Colon (tissue), 2 donors: ENCODE results near the gene CPN1.
"Not testable (repeated sequence)": the region's sequence is repeated elsewhere in the genome, so short reads cannot be mapped to it uniquely, and the experiment has no call there.

Experiments used
- FAIRE-seq: peaks from 2 replicates; lab custom pipeline; 2012; peaks lifted over from hg19 to GRCh38; lab: Jason Lieb, UNC
- donor health status: control.
- donor health status: control.

Gene CPN1

DNA sequence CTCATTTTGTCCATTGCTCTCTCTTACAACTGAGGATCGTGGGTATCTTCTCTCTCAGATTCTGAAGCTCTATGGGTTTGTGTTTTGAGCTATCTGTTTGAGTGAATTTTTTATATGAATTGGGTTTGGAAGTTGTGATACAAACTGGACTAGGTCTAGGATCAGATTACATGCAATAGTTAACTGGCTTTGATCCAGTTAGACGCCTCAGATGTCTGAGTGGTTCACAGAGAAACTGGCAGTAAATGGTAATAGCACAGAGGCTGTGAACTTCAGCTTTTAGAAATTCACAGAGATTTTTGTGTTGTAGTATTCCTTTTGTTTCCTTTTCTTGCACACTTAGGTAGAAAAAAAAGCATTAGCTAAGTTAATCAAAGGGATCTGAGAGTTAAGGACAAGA, 59.3 kb downstream of the CPN1 start:
- no peak for FAIRE-seq

DNA sequence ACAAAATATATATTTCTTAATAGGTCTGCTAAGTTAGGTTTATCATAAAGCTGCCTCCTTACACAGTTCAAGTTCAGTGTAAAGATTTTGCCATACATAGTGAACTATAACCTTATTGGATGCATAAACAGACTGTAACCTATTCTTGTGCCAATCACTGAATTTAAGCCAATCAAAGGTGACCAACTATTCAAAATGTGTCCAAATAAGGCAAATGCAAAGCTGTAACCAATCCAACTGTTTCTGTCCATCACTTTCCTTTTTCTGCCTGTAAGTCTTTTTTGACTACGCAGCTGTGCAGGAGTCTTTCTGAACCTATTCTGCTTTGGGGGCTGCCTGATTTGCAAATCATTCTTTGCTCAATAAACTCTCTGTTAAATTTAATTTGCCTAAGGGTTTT, 60.3 kb downstream of the CPN1 start:
- FAIRE-seq = no peak

DNA sequence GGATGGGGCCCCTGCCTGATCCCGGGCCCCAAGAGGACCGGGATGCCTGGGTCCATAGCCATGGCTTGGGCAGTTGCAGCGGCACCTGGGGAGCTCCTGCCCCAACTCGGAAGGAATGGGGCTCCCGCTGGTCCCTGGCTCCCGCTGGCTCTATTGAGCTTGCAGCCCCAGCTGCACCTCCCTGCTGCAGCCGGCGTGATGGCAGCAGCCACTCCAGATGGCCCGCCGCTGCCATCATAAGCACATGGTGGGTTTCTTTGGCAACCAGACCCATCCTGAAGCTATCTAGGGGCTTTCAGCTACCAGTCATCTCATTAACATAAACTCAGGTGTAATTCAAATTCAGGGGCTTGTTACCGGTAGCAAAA, 60.8 kb downstream of the CPN1 start:
- FAIRE-seq = no peak

DNA sequence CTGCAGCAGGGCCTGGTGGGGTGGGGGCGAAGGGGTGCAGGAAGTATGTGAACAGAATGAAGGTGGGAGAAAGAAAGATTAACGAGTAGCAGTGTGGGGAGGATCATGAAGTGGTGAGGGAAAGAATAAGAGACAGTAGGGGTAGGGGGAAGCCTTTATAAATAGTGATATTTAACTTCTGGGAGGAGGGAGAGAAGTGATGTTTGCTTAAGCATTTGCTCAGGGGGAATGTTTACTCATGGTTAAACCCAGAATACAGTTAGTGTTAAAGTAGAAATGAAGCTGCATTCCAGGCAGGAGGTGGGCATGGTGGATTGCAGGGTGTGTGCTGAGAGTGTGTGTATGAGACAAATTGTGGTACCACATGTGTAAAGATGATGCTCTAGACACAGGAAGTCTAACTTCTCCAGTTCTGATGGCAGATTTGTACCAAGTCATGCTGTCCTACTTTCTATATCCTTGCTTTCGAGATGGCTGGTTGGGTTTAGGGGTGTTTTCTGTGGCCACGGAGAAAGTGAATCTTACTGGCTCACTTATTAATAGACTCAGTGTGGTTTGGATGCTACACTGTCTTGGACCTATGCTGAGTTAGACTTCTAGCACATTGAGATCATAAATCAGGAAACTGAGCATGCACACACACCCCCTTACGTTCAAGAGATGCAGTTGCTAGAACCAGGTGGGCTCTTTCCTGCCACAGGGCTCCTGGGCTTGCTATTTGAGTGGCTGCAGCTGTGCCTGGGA, 61.4 kb downstream of the CPN1 start:
- FAIRE-seq = no peak

DNA sequence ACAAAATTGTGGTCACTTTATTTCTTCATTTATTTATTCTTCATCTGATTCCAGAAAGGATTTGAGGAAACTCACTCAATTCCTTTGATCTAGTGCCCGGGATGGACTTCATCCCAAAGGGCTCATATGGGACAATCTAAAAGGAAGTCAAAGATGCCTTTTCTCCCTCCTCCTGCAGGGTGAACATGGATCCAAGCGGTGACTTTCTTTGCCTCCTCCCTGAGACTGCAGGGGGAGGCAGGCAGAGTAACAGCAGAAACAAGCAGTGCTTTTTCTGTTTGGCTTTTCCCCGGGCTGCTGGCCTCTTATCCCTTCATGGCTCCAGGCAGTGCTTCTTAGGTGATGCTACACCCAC, 61.9 kb downstream of the CPN1 start:
- no peak for FAIRE-seq

DNA sequence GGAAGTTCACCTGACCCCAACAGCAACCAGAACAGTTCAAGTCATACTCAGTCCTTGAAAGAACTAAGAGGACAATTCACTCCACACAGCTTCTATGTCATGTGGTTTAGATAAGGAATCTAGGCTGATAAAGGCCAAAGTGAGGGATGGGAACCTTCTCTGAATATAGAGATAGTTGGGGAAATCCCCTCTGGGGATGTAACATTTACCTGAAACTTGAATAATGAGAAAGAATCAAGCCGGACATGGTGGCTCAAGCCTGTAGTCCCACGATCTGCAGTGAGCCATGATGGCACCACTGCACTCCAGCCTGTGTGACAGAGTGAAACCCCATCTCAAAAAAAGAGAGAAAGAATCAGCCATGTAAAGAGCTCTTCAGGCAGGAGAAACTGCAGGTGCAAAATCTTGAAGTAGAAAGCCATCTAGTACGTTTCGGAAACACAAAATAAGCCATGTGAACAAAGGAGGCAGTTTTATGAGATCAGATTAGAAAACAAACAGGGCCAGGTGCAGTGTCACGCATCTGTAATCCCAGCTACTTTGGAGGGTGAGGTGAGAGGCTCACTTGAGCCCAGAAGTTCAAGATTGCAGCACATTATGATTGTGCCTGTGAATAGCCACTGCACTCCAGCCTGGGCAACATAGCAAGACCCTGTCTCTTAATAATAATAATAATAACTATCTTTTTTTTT, 67.5 kb downstream of the CPN1 start:
- FAIRE-seq = no peak

DNA sequence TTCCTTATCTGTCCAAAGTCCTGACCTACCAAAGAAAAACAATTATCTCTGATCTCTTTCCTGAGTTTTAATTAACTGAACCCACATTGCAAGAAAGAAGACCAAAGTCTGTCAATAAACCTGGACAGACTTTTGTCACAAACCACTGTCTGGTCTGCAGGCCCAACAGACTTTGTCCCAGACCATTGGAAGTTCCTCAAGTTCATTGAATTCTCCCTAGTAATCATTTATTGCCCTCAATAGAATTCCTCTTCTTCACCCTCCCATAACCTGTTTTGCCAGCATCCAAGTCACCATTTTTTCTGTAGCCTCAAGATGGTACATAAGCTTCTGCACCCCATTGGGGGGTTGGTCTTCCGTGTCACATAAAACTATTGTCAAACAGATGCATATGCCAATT, 68.0 kb downstream of the CPN1 start:
- FAIRE-seq = no peak

DNA sequence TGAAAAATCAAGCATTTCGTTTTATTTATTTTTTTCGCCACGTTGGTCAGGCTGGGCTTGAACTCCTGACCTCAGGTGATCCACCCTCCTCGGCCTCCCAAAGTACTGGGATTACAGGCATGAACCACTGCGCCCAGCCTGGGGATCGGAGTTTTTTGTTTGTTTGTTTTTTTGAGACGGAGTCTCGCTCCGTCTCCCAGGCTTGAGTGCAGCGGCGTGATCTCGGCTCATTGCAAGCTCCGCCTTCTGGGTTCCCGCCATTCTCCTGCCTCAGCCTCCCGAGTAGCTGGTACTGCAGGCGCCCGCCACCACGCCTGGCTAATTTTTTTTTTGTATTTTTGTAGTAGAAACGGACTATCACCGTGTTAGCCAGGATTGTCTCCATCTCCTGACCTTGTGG, 69.8 kb downstream of the CPN1 start:
- FAIRE-seq = not testable (repeated sequence)

DNA sequence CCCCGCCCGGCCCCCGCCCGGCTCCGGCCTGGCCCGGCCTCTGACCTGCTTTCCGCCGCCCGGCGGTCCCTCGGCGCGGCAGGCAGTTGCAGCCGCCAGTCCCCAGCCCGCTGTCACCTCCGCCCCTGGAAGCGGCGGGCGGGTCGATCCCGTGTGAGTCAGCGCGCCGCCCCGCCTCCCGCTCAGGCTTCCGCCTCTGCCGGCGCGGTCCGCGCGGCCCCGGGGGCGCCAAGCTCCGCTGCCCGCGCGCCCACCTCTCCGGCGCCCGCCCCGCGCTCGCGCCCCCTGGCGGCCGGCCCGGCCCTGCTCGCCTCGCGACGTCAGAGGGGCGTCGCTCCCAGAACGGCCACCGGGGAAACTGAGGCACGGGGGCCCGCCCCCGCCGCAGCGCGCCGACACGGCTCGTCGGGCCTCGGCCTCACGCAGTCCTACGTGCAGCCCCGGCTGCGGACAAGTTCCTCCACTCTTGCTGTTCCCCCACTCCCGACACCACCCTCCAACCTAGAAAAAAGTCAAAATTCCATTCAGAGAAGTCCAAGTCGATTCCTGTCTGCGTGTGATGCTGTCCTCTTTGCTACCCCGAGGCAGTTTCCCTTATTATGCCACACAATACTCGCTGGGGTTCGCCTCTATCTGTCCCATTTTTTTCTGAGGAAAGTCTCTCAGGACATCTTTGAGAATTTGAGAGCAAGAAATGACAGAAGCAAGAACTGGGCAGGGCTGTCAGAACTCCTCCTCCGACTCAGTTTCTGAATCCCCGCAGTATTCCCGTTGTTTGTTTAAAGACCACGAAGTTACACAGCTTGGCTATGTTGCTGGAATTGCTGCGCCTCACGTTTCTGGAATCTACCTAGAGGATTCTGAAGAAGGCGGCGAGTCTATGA, 71.6 kb downstream of the CPN1 start, which contains the start of gene DNMBP:
Gene DNMBP, minus strand, starts transcription at position 155 of the 884 bp plus-strand sequence. CDS start 37,823 bp downstream, outside the sequence.
- no peak for FAIRE-seq

DNA sequence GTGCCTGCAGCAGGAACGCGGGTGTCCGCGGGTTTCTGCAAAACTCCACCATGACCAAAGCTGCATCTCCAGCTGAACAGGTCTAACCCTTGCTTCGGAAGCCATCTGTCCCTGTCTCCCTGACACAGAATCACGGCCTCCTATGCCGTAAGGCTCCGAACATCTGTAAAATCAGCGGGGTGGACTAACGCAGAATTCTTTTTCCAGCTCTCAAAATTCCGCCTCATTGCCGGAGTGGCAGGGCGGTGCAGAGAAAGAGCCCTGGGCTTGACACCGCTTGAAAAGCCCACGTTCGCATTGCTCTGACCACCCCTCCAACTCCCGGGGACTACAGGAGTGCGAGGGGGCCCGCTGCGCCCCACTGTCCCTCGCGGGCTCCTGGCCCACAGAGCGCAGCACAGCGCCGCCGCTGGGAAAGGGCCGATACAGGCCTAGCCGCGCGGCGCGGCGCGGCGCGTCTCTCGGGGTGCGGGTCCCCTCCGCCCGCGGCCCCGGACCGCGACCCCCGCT, 72.3 kb downstream of the CPN1 start:
- FAIRE-seq = no peak

DNA sequence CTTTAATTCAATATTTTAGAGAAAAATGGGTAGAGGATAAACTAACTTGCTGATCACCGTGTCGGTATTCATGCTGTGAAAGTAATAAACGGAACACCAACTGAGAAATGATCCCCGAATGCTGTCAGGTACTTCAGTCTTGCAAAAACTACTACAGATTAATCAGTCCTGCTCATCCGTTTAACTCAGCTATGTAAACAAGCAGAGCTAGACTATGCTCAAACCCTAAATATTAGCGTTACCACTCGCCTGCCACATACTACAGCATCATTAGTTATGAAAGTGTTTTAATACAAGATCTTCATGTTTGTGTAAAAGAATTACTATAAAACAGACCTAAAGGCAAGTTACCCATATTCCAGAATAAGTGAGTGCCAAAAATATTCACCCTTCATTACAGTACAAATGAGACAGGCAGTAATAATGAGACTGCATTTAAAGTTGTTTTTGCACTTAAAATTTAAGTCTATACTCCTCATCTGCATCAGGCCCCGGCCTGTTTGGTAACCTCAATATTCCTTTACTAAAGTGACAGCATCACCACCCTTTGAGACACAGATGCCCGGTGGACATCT, 72.9 kb downstream of the CPN1 start:
- FAIRE-seq = no peak

DNA sequence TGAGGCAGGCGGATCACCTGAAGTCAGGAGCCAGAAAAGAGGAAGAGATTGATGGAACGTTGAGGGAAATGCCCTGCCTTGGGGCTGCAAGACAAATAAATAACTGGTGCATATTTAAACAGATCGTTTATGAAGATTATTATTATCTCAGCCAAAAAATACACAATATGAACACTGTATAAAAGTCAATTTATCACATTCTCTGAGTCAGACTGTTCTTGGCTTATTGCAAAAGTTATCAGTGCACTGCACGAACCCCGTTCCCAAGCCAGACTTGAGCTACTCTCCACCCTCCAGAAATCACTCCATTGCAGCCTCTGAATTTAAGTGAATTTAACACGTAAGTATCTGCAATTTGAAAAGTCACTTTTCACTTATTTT, 73.5 kb downstream of the CPN1 start:
- FAIRE-seq = no peak

DNA sequence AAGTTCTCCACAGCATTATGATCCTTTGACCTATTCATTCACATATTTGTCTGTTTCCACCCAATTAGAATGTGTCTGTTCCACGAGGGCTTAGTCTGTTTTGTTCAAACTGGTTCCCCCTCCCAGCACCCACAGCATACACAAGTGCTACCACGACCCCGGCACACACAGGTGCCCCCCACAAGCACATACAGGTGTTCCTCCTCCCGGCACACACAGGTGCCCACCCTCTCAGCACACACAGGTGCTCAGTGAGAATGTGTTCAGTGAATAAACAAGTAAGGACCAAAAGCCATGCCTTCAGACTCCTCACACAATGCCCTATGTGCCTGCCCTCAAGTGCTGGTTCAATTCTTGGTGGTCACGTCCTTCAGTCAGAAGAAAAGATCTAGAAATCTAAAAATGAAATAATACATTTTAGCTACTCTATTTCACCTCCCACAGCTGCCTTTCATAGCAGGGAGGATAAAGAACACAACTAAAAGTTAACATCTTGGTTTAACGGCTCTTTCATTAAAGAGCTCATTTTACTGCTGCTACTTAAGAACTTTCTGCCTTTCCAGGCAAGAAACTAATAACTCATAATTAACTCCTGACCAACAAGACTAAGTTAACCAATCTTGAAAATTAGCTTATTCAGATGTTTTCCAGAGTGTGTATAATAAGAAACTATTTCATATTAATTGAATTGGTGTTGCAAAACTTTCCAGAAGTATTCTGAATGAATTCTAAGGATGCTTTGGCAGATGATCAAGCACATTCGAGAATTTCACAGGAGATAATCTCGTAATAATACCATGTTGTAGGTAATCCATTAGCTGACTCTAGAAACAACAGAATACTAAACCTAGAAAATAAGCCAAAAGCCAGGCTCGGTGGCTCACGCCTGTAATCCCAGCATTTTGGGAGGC, 74.2 kb downstream of the CPN1 start:
- FAIRE-seq = no peak

DNA sequence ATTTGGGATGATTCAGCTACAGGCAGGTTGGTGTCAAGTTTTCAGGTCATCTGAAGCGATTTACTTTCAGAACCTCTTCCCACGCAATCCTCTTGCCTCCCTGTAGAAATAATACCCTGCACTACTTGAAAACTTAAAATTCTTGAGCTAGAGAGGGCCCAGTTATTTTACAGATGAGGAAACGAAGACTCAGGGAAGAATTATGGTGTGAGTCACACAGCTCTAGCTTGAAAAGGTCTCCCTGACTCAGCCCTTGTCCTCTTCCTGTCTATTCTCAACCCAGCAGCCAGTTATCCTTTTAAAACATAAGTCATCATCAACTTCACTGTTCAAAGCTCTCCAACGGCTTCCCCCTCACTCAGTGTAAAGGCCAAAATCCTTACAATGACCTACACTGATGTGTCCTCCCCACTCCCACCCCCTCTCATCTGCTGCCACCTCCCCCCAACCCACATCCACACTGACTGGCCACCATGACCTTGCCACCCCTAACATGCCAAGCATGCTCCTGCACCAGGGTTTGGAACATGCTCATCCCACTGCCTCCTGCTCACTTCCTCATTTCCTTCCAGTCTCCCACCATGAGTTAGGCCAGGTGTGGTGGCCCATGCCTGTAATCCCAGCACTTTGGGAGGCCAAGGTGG, 75.3 kb downstream of the CPN1 start:
- no peak for FAIRE-seq

DNA sequence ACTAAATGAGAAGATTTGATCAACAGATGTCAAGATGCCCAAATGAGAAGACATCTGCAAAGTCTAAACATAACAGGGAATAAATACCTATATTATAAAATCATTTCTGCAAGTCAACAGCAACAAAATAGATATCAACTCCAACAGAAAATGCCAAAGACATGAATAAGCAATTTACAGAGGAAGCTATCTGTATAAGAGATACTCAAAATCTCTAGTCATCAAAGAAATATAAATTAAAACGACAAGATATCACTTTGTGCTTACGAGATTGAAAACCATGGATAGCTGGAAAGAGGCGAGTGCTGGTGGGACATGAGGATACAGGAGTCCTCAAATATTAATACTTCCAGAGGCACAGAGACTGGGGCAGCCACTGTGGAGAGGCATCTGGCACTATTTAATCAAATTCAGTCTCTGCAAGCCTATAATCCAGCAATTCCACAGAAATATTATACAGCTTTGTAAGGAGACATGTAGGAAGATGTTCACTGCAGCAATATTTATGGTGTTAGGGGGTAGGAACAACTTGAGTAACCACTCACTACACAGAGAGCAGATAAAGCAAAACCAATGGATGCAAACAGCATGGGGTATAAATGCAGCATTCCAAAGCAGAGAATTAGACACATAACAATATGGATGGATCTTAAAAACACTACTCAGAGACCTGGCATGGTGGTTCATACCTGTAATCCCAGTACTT, 76.7 kb downstream of the CPN1 start:
- no peak for FAIRE-seq

DNA sequence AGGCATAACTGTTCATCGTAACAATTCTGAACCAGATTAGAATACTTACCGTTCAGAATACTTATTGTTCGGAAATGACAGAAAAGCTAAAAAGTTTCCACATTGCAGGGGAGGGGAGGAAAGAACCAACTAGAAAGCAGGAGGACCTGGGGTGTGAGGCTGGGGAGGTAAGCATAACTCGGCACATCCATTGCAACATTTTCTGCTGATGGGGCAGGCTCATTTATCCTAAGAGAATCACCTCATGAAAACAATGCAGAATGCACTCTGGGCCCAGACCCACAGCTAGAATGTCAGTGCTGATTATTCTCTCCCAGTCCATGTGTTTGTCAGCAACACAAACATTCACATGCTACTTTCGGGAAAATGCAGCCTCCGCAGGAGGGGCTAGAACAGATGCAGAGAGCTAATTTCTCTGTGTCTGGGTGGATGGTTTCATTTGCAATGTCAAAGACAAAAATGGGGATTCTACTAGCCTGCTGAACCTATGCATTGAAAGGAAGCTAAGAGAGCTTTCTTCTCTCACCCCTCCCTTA, 81.5 kb downstream of the CPN1 start:
- FAIRE-seq = no peak

DNA sequence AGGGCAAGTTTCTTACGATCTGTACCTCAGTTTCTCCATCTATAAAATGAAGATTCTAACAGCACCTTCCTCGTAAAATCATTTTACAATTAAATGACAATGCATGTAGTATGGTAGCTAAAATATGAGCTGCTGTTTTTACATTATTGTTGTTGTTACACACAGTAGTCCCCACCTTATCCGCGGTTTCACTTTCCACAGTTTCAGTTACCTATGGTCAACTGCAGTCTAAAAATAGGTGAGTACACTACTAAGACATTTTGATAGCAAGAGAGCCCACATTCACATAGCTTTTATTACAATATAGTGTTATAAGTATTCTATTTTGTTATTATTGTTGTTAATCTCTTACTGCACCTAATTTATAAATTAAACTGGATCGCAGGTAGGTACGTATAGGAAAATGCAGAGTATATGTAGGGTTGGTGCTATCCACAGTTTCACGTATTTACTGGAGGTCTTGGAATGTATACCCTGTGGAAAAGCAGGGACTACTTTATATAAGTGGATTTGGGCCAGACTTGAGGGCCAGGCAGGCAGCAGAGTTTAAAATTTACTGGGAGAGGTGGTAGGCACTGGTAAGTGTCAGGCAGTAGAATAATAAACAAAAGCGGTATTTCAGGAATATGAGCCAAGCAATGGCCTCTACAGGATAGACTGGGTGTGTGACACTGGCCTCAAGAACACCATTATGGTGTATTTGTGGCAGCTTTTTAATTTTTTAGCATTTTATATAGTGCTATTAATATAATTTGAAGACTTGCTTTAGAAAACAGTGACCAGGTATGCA, 82.2 kb downstream of the CPN1 start:
- FAIRE-seq = no peak

DNA sequence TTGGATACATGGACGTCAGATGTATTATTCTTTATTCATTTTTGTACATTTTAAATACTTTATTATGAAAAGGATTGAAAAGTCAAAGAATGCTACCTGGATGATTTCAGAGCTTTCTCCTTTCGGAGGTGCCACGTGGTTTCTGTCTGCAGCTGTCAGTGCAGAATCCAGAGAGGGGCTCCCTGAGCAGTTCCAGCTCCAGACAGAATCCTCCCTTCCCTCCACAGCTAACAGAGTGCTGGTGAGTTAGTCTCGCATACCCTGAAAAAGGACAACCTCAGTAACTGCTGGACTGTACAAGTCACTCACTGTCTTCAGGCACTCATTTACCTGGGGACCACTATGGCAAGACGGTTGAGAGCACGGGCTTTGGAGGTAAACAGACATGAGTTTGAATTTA, 82.8 kb downstream of the CPN1 start:
- no peak for FAIRE-seq
